Omental fat pad (tissue), 4 donors: ENCODE measurements around the gene RCE1. TPM values are rescaled to one million over a fixed set of nuclear protein-coding genes. Genes with fewer than 3 reads are reported as not detected.

Experiments
- ATAC-seq: fragments of 150-250 bp; one replicate; pipeline ENCODE4 v1.9.1; 2016; ENCODE audit warnings: mild to moderate bottlenecking, moderate library complexity; ENCODE audit not compliant: low FRiP score
- DNase-seq: peaks from one replicate; pipeline ENCODE4 v3.0.0-alpha.2; 2019; ENCODE audit warnings: low spot score
- CTCF ChIP-seq, 3 donors: fragments of 450-650 bp; IDR thresholded peaks; one replicate each; pipeline ENCODE4 v1.5.1; 2016 to 2017; ENCODE audit warnings: antibody characterized with exemption in 3 of 3, mild to moderate bottlenecking in 3 of 3, moderate library complexity in 2 of 3
- total RNA-seq, 4 donors: library from RNA; depleted of rRNA; stranded (reverse); fragments of >200 nt; gene quantifications; one replicate each; pipeline ENCODE4 v1.1.0, GENCODE V29; 2016

Gene RCE1
- total RNA-seq, 4 donors from 2014 or later: 12.8 to 20.4 (median 14.5) TPM

- no peak for ATAC-seq
- DNase-seq: no peak
- no peak for TF ChIP-seq CTCF (IDR thresholded peaks at IDR 0.05)
Observed at GRCh38 chr11:66845143-66845875, 2.1 kb downstream of the RCE1 start.

- ATAC-seq (no peak), DNase-seq (peak; percentile 17)
- no peak for TF ChIP-seq CTCF (IDR thresholded peaks at IDR 0.05)
Observed at GRCh38 chr11:66845876-66846212, 2.6 kb downstream of the RCE1 start.

- ATAC-seq: no peak
- peak; percentile 14 for DNase-seq
- no peak for TF ChIP-seq CTCF (IDR thresholded peaks at IDR 0.05)
Observed at GRCh38 chr11:66846671-66847091, 3.4 kb downstream of the RCE1 start.

- DNase-seq (peak; percentile 18), ATAC-seq (no peak)
- TF ChIP-seq CTCF (IDR thresholded peaks at IDR 0.05): no peak
Observed at GRCh38 chr11:66847461-66848232, 4.4 kb downstream of the RCE1 start.

- TF ChIP-seq CTCF (IDR thresholded peaks at IDR 0.05): no peak
- DNase-seq (peak; percentile 18), ATAC-seq (no peak)
Observed at GRCh38 chr11:66848671-66849500, 5.6 kb downstream of the RCE1 start.

GRCh38 chr11:66849501-66850234 lies 6.4 kb downstream of the RCE1 start:
- peak; percentile 10 for DNase-seq
- ATAC-seq: no peak
- TF ChIP-seq CTCF (IDR thresholded peaks at IDR 0.05): no peak
